GM12878 (cell line): ENCODE results near the gene PRF1.

Experiments used
- CHD4 ChIP-seq: fragments of 200-600 bp; sonication (generic); IDR thresholded peaks from 2 replicates; pipeline ENCODE4 v1.6.1; 2016; ENCODE audit warnings: mild to moderate bottlenecking
- RAD21 ChIP-seq: IDR thresholded peaks from 2 replicates; pipeline ENCODE4 v1.6.1; 2011; ENCODE audit warnings: mild to moderate bottlenecking, low read depth, low read length, moderate library complexity; ENCODE audit not compliant: insufficient read depth
- SP1 ChIP-seq: IDR thresholded peaks from one replicate; pipeline ENCODE4 v1.6.1; 2011; ENCODE audit warnings: low read depth, low read length
- TCF12 ChIP-seq: IDR thresholded peaks from 2 replicates; pipeline ENCODE4 v1.6.1; 2011; ENCODE audit warnings: low read depth, mild to moderate bottlenecking, low read length
- TF ChIP-seq, protein P1 (sequence below): fragments of 450-650 bp; IDR thresholded peaks from 2 replicates; pipeline ENCODE4 v1.6.1; 2016; ENCODE audit warnings: mild to moderate bottlenecking, moderate library complexity, borderline replicate concordance

DNA sequence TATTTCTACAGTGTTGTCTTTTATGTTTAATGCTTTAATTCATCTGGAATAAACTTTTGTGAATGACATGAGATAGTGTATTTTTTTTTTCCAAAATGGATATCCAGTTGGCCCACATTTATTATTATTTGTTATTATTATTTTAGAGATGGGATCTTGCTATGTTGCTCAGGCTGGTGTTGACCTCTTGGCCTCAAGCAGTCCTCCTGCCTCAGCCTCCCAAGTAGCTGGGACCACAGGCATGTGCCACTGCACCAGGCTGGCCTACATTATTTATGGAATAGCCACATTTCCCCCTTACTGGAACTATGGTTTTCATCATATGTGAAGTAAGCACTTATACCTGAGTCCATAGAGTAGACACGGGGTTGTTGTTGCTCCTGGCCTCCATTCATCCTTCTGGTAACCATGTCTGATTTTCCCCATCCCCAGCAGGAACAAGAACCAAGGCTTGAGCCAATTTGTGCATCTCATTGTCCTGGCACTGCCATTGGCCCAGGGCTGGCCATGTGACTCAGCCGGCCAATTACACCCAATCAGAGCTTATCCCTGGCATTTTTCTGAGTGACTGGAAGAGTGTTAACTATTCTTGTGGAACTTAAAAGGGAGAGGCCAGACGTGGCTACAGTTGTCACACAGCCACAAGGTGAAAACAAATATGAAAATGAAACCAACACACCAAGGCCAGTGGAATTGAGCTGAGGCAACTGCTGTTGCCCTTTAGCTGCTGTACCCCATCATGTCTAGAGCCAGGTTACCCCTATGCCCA lies 23.1 kb downstream of the PRF1 start:
- TF ChIP-seq CHD4 (no peak), RAD21 (no peak), SP1 (no peak), TCF12 (no peak)
- TF ChIP-seq, protein P1, sequence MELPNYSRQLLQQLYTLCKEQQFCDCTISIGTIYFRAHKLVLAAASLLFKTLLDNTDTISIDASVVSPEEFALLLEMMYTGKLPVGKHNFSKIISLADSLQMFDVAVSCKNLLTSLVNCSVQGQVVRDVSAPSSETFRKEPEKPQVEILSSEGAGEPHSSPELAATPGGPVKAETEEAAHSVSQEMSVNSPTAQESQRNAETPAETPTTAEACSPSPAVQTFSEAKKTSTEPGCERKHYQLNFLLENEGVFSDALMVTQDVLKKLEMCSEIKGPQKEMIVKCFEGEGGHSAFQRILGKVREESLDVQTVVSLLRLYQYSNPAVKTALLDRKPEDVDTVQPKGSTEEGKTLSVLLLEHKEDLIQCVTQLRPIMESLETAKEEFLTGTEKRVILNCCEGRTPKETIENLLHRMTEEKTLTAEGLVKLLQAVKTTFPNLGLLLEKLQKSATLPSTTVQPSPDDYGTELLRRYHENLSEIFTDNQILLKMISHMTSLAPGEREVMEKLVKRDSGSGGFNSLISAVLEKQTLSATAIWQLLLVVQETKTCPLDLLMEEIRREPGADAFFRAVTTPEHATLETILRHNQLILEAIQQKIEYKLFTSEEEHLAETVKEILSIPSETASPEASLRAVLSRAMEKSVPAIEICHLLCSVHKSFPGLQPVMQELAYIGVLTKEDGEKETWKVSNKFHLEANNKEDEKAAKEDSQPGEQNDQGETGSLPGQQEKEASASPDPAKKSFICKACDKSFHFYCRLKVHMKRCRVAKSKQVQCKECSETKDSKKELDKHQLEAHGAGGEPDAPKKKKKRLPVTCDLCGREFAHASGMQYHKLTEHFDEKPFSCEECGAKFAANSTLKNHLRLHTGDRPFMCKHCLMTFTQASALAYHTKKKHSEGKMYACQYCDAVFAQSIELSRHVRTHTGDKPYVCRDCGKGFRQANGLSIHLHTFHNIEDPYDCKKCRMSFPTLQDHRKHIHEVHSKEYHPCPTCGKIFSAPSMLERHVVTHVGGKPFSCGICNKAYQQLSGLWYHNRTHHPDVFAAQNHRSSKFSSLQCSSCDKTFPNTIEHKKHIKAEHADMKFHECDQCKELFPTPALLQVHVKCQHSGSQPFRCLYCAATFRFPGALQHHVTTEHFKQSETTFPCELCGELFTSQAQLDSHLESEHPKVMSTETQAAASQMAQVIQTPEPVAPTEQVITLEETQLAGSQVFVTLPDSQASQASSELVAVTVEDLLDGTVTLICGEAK, result no peak
